Mucosa of descending colon (tissue), 3 donors: ENCODE data around the gene COP1. TPM values are rescaled to one million over a fixed set of nuclear protein-coding genes. Genes with fewer than 3 reads are reported as not detected.

Source experiments
- ATAC-seq: fragments of 200-7000 bp; cut with Tn5 transposase; one replicate; pipeline ENCODE4 v1.9.1; 2020; ENCODE audit warnings: mild to moderate bottlenecking, moderate library complexity
- DNase-seq, 3 donors: peaks; one replicate each; pipeline ENCODE4 v3.0.0-alpha.2; 2020
- H3K36me3 ChIP-seq: fragments of 200-600 bp; one replicate; pipeline ENCODE4 v1.8.0; 2021; ENCODE audit warnings: low read depth, mild to moderate bottlenecking
- H3K4me1 ChIP-seq: fragments of 200-600 bp; one replicate; pipeline ENCODE4 v1.8.0; 2021; ENCODE audit warnings: low read depth, mild to moderate bottlenecking
- H3K4me3 ChIP-seq: fragments of 200-600 bp; one replicate; pipeline ENCODE4 v1.8.0; 2021; ENCODE audit warnings: mild to moderate bottlenecking
- H3K9me3 ChIP-seq: fragments of 200-600 bp; one replicate; pipeline ENCODE4 v1.8.0; 2021; ENCODE audit warnings: mild to moderate bottlenecking
- intact Hi-C, 2 donors: fragments of 100-400 bp; cut with DNase I in 1 of 2; cut with micrococcal nuclease in 1 of 2; formaldehyde crosslinking; loops; one replicate each; pipeline versions ENCODE4 v1.11.0 to v1.11.1; 2022; cut with DNase I, micrococcal nuclease
- total RNA-seq, 3 donors: library from RNA; stranded (reverse); fragmentation: NEBNext Ultra II Directional in 2 of 3; extraction: Animal tissue kit (Norgen Biotek cat#: 25700) in 2 of 3; gene quantifications; one replicate each; pipeline versions ENCODE4 v1.2.1 to v1.2.4, GENCODE V29; 2021 to 2023
- TF ChIP-seq, protein P1 (sequence below): fragments of 200-600 bp; IDR thresholded peaks from one replicate; pipeline ENCODE4 v1.8.0; 2022; ENCODE audit warnings: antibody characterized with exemption, mild to moderate bottlenecking
- donor health status: DM: no; HTN: no; CAD: no; lungs with moderate emphysema.
- donor health status: DM: no; HTN: no; CAD: no.
- donor health status: DM: no; HTN: yes; CAD: no.

The COP1 gene
- total RNA-seq, 3 donors from 2014 or later: 51.5 to 51.9 (median 51.9) TPM

DNA sequence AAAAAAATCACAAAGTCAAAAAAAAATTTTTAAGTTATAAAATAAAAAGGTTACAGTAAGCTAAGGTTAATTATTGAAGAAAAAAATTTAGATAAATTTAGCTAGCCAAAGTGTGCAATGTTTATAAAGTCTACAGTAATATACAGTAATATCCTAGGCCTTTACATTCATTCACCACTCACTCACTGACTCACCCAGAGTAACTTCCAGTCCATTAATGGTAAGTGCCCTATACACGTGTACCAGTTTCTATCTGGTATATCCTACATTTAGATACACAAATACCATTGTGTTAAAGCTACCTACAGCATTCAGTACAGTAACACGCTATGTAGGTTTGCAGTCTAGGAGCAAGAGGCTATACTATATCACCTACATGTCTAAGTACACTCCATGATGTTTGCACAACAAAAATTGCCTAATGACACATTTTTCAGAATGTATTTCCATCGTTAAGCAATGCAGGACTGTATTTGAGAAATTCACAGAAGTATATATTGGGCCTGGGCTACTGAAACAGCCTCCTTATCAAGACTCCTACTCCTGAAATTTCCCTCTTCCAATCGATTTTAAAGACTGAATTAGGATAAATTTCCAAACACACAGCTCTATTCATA is 155.1 kb downstream of the COP1 start:
- Histone ChIP-seq H3K4me3 (no peak overlapping the region), H3K4me1 (no peaks in the 10 kb centered on the region), H3K9me3 (no peaks in the 10 kb centered on the region), H3K36me3 (no peaks in the 10 kb centered on the region)
- TF ChIP-seq, protein P1, sequence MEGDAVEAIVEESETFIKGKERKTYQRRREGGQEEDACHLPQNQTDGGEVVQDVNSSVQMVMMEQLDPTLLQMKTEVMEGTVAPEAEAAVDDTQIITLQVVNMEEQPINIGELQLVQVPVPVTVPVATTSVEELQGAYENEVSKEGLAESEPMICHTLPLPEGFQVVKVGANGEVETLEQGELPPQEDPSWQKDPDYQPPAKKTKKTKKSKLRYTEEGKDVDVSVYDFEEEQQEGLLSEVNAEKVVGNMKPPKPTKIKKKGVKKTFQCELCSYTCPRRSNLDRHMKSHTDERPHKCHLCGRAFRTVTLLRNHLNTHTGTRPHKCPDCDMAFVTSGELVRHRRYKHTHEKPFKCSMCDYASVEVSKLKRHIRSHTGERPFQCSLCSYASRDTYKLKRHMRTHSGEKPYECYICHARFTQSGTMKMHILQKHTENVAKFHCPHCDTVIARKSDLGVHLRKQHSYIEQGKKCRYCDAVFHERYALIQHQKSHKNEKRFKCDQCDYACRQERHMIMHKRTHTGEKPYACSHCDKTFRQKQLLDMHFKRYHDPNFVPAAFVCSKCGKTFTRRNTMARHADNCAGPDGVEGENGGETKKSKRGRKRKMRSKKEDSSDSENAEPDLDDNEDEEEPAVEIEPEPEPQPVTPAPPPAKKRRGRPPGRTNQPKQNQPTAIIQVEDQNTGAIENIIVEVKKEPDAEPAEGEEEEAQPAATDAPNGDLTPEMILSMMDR: no peak
- intact Hi-C loops: no loop called here
- no peak for DNase-seq
- no peak for ATAC-seq

DNA sequence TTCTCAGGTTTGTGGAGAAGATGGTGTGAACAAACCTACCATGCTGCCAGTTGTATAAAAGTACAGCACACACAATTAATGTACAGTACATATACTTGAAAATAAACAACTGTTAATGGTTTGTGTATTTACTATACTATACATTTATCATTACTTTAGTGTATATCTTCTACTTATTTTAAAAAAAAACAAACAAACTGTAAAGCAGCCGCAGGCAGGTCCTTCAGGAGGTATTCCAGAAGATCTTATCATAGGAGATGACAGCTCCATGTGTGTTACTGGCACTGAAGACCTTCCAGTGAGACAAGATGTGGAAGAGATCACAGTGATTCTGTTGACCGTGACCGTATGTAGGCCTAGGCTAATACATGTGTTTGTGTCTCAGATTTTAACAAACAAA is 155.7 kb downstream of the COP1 start:
- ATAC-seq (no peak), DNase-seq (no peak)
- no peaks in the 10 kb centered on the region for H3K36me3 ChIP-seq
- H3K4me1 ChIP-seq: no peaks in the 10 kb centered on the region
- H3K4me3 ChIP-seq: no peak overlapping the region
- TF ChIP-seq, protein P1: no peak
- no peaks in the 10 kb centered on the region for H3K9me3 ChIP-seq
- intact Hi-C loops: no loop called here

DNA sequence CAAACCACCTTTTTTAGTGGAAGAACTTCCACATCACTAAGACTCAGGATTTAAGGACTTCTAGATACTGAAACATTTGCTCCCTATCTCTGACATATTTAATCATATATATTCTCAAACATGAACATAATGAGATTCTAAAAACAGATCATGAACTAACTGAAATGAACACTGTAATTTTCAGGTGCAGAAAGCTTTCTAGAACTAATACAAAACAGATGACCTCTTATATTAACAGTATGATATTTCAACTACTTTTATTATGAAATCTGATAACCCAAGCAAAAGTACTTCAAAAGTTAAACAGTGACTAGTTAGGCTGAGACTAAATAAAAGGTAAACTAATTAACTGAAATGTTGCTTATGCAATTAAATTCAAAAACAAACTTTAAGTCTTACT is 157.5 kb downstream of the COP1 start:
- intact Hi-C loops: no loop called here
- H3K9me3 ChIP-seq: no peaks in the 10 kb centered on the region
- TF ChIP-seq, protein P1: no peak
- H3K4me3 ChIP-seq: no peak overlapping the region
- ATAC-seq (no peak), DNase-seq (no peak)
- H3K36me3 ChIP-seq: no peaks in the 10 kb centered on the region
- no peaks in the 10 kb centered on the region for H3K4me1 ChIP-seq

DNA sequence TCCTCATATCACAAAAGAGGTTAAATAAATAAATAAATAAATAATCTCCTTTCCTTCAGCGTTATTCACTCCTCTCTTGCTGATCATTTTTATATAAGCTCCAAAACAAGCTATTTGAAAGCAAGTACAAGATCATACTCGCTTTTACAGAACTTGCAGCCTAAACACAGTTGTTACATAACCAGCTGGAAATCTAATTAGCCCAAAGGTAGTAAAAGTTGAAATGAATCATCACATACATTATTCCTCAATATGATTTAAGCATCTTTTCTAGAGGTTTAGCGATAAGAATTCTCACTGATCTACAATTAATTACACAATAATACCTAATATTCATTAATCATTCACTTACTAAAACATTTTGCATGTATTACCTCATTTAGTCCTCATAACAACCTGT is 160.2 kb downstream of the COP1 start:
- DNase-seq: no peak
- no peaks in the 10 kb centered on the region for H3K9me3 ChIP-seq
- no peak overlapping the region for H3K4me3 ChIP-seq
- intact Hi-C loops: no loop called here
- ATAC-seq: no peak
- no peaks in the 10 kb centered on the region for H3K4me1 ChIP-seq
- TF ChIP-seq, protein P1: no peak
- no peaks in the 10 kb centered on the region for H3K36me3 ChIP-seq

DNA sequence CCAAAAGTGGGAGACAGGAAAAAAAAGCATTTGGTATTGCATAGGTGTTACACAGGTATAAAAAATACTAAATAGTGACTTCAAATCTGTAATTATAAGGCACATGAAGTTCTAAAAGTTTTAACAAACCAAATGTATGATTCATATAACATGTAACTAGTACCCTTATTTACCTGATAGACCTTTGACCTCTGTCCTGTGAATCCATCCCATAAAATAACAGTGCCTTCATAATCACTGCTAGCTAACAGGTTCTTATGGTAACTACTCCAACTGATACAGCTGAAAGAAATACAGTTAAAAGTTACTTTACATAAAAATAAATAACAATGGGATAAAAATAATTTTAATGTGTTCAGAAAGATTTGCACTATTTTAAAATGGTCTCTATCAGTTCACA is 163.5 kb downstream of the COP1 start:
- DNase-seq (no peak), ATAC-seq (no peak)
- H3K4me3 ChIP-seq: no peak overlapping the region
- TF ChIP-seq, protein P1: no peak
- H3K9me3 ChIP-seq: no peaks in the 10 kb centered on the region
- intact Hi-C loops: no loop called here
- no peaks in the 10 kb centered on the region for H3K4me1 ChIP-seq
- H3K36me3 ChIP-seq: no peaks in the 10 kb centered on the region

DNA sequence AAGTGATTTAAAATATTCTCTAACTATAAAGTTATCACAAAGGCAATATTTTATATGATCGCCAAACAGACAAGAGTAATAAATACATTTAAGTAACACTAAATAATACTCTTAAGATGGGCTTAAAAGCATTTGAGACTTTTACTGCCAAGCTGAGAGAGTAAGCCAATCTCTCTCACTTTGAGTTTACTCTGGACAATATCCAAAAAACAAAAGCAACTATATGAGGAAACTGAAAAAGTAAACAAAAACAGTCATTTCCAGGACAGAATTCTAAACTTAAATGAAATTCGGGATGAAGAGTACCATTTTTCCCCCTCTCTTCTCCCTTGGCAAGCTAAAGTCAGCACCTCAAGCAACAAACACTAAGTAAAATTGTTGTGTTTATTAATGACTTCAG is 173.2 kb downstream of the COP1 start:
- intact Hi-C loops: no loop called here
- no peak overlapping the region for H3K4me3 ChIP-seq
- no peaks in the 10 kb centered on the region for H3K9me3 ChIP-seq
- ATAC-seq: no peak
- DNase-seq: no peak
- no peaks in the 10 kb centered on the region for H3K4me1 ChIP-seq
- no peaks in the 10 kb centered on the region for H3K36me3 ChIP-seq
- TF ChIP-seq, protein P1: no peak
